ENCODE data around the gene SUGCT.

SUGCT gene

DNA sequence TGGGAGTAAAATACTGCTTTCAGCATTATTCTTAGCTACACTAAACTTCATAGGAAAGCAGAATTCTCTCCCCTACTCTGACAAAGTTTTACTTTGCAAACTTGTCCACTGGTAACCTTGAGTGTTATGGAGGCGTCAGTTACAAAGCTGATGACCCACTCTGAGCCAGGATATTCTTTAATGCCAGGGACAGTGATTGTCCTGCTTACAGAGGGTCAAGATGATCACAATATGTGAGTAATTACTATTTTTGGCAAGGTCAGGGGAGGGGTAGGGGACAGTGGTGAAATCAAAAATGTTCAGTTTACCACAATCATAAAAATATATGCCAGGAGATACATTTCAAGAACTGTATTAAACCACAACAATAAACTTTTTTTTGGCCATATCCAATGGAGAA lies 520.6 kb downstream of the SUGCT start:
- no peak overlapping the region for H3K27ac ChIP-seq (ENCODE audit: low read length)
- no peaks in the 10 kb centered on the region for H3K79me2 ChIP-seq (ENCODE audit: low read length)
- no peak overlapping the region for H3K4me3 ChIP-seq (ENCODE audit: low read length)
- TF ChIP-seq, protein P1, sequence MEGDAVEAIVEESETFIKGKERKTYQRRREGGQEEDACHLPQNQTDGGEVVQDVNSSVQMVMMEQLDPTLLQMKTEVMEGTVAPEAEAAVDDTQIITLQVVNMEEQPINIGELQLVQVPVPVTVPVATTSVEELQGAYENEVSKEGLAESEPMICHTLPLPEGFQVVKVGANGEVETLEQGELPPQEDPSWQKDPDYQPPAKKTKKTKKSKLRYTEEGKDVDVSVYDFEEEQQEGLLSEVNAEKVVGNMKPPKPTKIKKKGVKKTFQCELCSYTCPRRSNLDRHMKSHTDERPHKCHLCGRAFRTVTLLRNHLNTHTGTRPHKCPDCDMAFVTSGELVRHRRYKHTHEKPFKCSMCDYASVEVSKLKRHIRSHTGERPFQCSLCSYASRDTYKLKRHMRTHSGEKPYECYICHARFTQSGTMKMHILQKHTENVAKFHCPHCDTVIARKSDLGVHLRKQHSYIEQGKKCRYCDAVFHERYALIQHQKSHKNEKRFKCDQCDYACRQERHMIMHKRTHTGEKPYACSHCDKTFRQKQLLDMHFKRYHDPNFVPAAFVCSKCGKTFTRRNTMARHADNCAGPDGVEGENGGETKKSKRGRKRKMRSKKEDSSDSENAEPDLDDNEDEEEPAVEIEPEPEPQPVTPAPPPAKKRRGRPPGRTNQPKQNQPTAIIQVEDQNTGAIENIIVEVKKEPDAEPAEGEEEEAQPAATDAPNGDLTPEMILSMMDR (IDR thresholded peaks at IDR 0.05; ENCODE audit: low read depth, low read length): no peak
- no peak for TF ChIP-seq EZH2phosphoT487 (IDR thresholded peaks at IDR 0.05; ENCODE audit: low read depth)
- no peaks in the 10 kb centered on the region for H3K27me3 ChIP-seq (ENCODE audit: low read depth, low read length)
- H3K9me3 ChIP-seq (ENCODE audit: insufficient read depth, low read length): no peaks in the 10 kb centered on the region
- no peak overlapping the region for H2AFZ ChIP-seq (ENCODE audit: low read depth, low read length)
- H3K4me1 ChIP-seq (ENCODE audit: low read length): no peaks in the 10 kb centered on the region
- H3K4me2 ChIP-seq (ENCODE audit: low read length): no peak overlapping the region
- H4K20me1 ChIP-seq (ENCODE audit: insufficient read depth, low read length): no peaks in the 10 kb centered on the region
- H3K36me3 ChIP-seq (replicated peaks; ENCODE audit: low read depth, low read length): no peaks in the 10 kb centered on the region
- H3K9ac ChIP-seq (ENCODE audit: low read length): no peak overlapping the region

DNA sequence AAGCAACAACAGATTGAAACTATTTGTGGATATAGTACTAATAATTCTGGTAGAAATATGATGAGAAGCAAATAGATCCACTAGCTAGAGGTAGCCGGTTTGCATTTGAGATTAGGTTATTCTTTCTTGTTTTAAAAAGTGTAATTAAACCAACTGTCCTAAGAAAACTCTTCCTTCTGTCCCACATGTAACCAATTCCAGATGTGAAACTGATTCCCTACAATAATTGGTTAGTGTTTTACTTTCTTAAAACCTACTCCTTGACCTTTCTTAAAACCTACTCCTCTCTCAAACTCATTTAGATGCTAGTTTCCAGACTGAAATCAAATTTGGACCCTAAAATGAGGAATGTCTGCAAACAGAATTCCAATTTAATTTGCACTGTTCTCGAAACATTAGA lies 521.5 kb downstream of the SUGCT start:
- H3K36me3 ChIP-seq (replicated peaks; ENCODE audit: low read depth, low read length): no peaks in the 10 kb centered on the region
- H3K4me2 ChIP-seq (ENCODE audit: low read length): no peak overlapping the region
- H3K27ac ChIP-seq (ENCODE audit: low read length): no peak overlapping the region
- no peaks in the 10 kb centered on the region for H3K9me3 ChIP-seq (ENCODE audit: insufficient read depth, low read length)
- H3K9ac ChIP-seq (ENCODE audit: low read length): no peak overlapping the region
- no peak overlapping the region for H2AFZ ChIP-seq (ENCODE audit: low read depth, low read length)
- no peak overlapping the region for H3K4me3 ChIP-seq (ENCODE audit: low read length)
- no peaks in the 10 kb centered on the region for H3K79me2 ChIP-seq (ENCODE audit: low read length)
- H3K4me1 ChIP-seq (ENCODE audit: low read length): no peaks in the 10 kb centered on the region
- H4K20me1 ChIP-seq (ENCODE audit: insufficient read depth, low read length): no peaks in the 10 kb centered on the region
- no peaks in the 10 kb centered on the region for H3K27me3 ChIP-seq (ENCODE audit: low read depth, low read length)
- no peak for TF ChIP-seq EZH2phosphoT487 (IDR thresholded peaks at IDR 0.05; ENCODE audit: low read depth)
- TF ChIP-seq, protein P1 (IDR thresholded peaks at IDR 0.05; ENCODE audit: low read depth, low read length): no peak

DNA sequence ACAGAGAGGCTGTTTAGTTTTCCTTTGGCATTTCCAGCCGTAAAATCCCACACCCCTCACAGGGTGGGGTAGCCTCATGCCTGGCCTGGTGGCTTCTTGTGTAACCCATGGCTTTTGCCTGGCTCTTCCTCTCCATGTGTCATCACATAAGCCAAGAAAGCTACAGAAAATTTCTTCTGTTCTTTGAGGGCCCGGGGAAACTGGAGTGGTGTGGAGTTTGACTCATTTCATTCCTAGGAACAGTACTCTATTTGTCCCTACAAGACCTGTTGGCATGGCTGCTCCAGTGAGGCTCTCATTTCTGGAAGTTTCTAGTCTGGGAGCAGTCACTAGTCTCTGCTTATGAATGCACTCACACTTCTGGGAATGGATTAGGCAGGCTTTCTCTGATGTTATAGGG lies 523.9 kb downstream of the SUGCT start:
- no peak overlapping the region for H3K4me2 ChIP-seq (ENCODE audit: low read length)
- no peak overlapping the region for H3K4me3 ChIP-seq (ENCODE audit: low read length)
- H3K9ac ChIP-seq (ENCODE audit: low read length): no peak overlapping the region
- H3K36me3 ChIP-seq (replicated peaks; ENCODE audit: low read depth, low read length): no peaks in the 10 kb centered on the region
- TF ChIP-seq, protein P1 (IDR thresholded peaks at IDR 0.05; ENCODE audit: low read depth, low read length): no peak
- TF ChIP-seq EZH2phosphoT487 (IDR thresholded peaks at IDR 0.05; ENCODE audit: low read depth): no peak
- no peaks in the 10 kb centered on the region for H3K4me1 ChIP-seq (ENCODE audit: low read length)
- no peaks in the 10 kb centered on the region for H3K79me2 ChIP-seq (ENCODE audit: low read length)
- H3K9me3 ChIP-seq (ENCODE audit: insufficient read depth, low read length): no peaks in the 10 kb centered on the region
- no peak overlapping the region for H3K27ac ChIP-seq (ENCODE audit: low read length)
- H2AFZ ChIP-seq (ENCODE audit: low read depth, low read length): no peak overlapping the region
- H3K27me3 ChIP-seq (ENCODE audit: low read depth, low read length): no peaks in the 10 kb centered on the region
- H4K20me1 ChIP-seq (ENCODE audit: insufficient read depth, low read length): no peaks in the 10 kb centered on the region

DNA sequence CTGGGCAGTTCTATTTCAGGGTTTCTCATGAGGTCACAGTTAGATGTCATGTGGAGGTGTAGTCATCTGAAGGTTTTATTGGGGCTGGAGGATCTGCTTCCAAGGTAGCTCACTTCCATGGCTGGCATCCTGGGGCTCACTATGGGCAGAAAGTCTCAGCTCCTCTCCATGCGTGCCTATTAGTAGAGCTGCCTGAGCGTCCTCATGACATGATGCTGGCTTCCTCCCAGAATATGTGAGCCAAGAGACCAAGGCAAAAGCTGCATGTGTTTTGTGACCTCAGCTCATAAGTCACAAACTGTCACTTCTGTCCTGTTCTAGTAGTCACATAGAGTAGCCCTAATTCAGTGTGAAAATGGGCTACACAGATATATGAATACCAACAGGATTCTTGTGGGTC lies 524.4 kb downstream of the SUGCT start:
- H3K9ac ChIP-seq (ENCODE audit: low read length): no peak overlapping the region
- no peaks in the 10 kb centered on the region for H3K4me1 ChIP-seq (ENCODE audit: low read length)
- H4K20me1 ChIP-seq (ENCODE audit: insufficient read depth, low read length): no peaks in the 10 kb centered on the region
- H3K4me3 ChIP-seq (ENCODE audit: low read length): no peak overlapping the region
- no peaks in the 10 kb centered on the region for H3K79me2 ChIP-seq (ENCODE audit: low read length)
- no peaks in the 10 kb centered on the region for H3K36me3 ChIP-seq (replicated peaks; ENCODE audit: low read depth, low read length)
- H3K27ac ChIP-seq (ENCODE audit: low read length): no peak overlapping the region
- H3K4me2 ChIP-seq (ENCODE audit: low read length): no peak overlapping the region
- H2AFZ ChIP-seq (ENCODE audit: low read depth, low read length): no peak overlapping the region
- H3K27me3 ChIP-seq (ENCODE audit: low read depth, low read length): no peaks in the 10 kb centered on the region
- no peak for TF ChIP-seq EZH2phosphoT487 (IDR thresholded peaks at IDR 0.05; ENCODE audit: low read depth)
- TF ChIP-seq, protein P1 (IDR thresholded peaks at IDR 0.05; ENCODE audit: low read depth, low read length): no peak
- H3K9me3 ChIP-seq (ENCODE audit: insufficient read depth, low read length): no peaks in the 10 kb centered on the region
